HEK293T (cell line): ENCODE measurements around the gene GLT6D1.

Experiments
- ARNT ChIP-seq: fragments of 450-650 bp; IDR thresholded peaks from 2 replicates; pipeline ENCODE4 v1.6.1; 2017; ENCODE audit warnings: mild to moderate bottlenecking
- BHLHE40 ChIP-seq: fragments of 450-650 bp; IDR thresholded peaks from 2 replicates; pipeline ENCODE4 v1.6.1; 2016; ENCODE audit warnings: mild to moderate bottlenecking, moderate library complexity, borderline replicate concordance
- ELF4 ChIP-seq: fragments of 450-650 bp; IDR thresholded peaks from 2 replicates; pipeline ENCODE4 v1.6.1; 2017; ENCODE audit warnings: antibody characterized with exemption
- FOXA1 ChIP-seq: fragments of 450-650 bp; IDR thresholded peaks from 2 replicates; pipeline ENCODE4 v1.6.1; 2016; ENCODE audit warnings: mild to moderate bottlenecking
- FOXK2 ChIP-seq: fragments of 450-650 bp; IDR thresholded peaks from 2 replicates; pipeline ENCODE4 v1.6.1; 2016; ENCODE audit warnings: mild to moderate bottlenecking
- FOXM1 ChIP-seq: fragments of 450-650 bp; IDR thresholded peaks from 2 replicates; pipeline ENCODE4 v1.6.1; 2017; ENCODE audit warnings: mild to moderate bottlenecking, borderline replicate concordance
- HDGF ChIP-seq: fragments of 450-650 bp; IDR thresholded peaks from 2 replicates; pipeline ENCODE4 v1.6.1; 2017; ENCODE audit warnings: antibody characterized with exemption, borderline replicate concordance
- NFRKB ChIP-seq: fragments of 450-650 bp; IDR thresholded peaks from 2 replicates; pipeline ENCODE4 v1.6.1; 2016; ENCODE audit warnings: mild to moderate bottlenecking, moderate library complexity
- PKNOX1 ChIP-seq: fragments of 450-650 bp; IDR thresholded peaks from 2 replicates; pipeline ENCODE4 v1.6.1; 2016
- SP1 ChIP-seq: fragments of 450-650 bp; IDR thresholded peaks from 2 replicates; pipeline ENCODE4 v1.6.1; 2017
- SUZ12 ChIP-seq: fragments of 450-650 bp; IDR thresholded peaks from 2 replicates; pipeline ENCODE4 v1.6.1; 2016; ENCODE audit warnings: mild to moderate bottlenecking
- TARDBP ChIP-seq: fragments of 450-650 bp; IDR thresholded peaks from 2 replicates; pipeline ENCODE4 v1.6.1; 2016
- ZNF384 ChIP-seq: fragments of 450-650 bp; IDR thresholded peaks from 2 replicates; pipeline ENCODE4 v1.6.1; 2016

GRCh38 chr9:135641047-135641446 lies 1.7 kb upstream of the GLT6D1 start:
- TF ChIP-seq SUZ12 (no peak), SP1 (no peak), ELF4 (no peak), FOXM1 (no peak), PKNOX1 (no peak), ZNF384 (no peak), FOXA1 (no peak), TARDBP (no peak), BHLHE40 (no peak), NFRKB (no peak), HDGF (no peak), FOXK2 (no peak), ARNT (no peak)
